ENCODE data around the gene NT5E. TPM values are rescaled to one million over a fixed set of nuclear protein-coding genes. Genes with fewer than 3 reads are reported as not detected.
"Not testable (repeated sequence)": the region's sequence is repeated elsewhere in the genome, so short reads cannot be mapped to it uniquely, and the experiment has no call there.

The NT5E gene
- polyA plus RNA-seq, 1 donor = 3.9 TPM

DNA sequence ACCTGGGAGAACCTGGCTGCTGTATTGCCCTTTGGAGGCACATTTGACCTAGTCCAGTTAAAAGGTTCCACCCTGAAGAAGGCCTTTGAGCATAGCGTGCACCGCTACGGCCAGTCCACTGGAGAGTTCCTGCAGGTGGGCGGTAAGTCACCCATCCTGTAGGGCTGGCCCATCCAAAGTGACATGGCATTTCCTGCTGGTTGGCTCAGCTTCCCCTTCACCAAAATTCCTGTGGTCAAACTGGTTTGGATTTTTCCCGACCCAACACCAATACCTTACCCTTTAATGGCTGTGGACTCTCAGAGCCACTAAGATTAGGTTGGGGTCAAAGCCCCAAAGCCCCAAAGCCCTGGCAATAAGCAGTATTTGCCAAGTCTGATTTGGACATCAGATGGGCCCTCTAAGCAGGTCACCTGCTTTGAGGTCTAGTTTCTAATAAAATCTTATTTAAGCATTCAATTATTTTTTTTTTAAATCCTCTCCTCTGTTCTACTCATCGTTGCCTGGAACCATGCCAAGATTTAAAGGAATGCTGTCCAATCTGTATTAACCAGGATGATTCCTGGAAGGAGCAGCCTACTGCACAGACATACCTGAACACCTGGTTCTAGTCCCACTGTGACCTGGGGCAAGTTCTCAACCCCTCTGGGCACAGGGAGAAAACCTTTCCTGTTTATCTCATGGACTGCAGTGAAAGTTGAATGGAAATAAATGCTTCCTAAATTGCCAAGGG, 40.8 kb downstream of the NT5E start:
- no peak for DNase-seq

DNA sequence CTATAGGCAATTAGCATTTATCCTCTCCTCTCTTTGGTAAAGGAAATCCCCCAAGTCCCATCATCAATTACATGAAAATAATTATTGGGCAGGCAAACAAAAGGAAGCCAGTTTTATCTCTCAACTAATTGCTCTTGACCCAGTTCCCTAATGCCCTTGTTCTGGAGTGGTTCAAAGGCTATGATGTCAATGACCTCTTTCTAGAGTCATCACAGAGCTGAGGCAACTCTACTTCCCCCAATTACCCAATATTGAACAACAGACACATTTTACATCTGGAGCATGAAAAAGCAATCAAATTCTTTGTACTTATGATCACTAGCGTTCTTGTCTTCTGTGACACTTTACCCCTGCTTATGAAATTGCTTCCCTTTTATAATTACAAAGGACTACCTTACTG, 43.5 kb downstream of the NT5E start:
- no peak for DNase-seq

DNA sequence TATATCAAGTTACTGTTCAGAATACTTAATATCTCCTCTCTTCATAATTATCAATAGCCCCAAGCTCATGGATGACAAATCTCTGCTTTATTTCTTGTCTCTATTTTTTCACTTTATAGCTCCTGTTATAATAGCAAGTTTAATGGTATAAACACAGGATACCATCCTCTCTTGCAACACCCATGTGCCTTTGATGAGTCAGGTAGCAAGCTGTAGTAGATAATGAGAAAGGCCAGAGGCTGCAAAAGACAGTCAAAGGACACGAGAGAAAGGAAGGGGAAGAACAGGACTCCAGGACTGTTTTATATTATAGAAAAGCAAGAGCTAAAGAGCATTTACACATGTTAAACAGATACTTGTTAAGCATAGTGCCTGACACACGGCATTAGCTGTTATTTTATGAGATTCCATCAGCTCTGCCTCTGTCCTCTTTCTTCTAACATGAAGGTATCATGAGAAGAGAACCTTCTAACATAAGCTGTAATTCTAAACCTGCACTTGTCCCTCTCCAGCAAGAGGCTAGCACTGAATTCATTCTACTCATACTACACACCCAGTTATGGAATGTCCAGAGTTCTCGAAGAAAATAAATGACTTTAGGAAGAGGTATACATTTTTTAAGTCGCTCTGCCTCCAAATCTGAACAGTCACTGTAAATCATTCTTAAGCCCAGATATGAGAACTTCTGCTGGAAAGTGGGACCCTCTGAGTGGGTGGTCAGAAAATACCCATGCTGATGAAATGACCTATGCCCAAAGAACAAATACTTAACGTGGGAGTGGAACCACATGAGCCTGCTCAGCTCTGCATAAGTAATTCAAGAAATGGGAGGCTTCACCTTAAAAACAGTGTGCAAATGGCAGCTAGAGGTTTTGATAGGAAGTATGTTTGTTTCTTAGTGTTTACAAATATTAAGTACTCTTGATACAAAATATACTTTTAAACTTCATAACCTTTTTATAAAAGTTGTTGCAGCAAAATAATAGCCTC, 45.0 kb downstream of the NT5E start:
- no peak for DNase-seq

DNA sequence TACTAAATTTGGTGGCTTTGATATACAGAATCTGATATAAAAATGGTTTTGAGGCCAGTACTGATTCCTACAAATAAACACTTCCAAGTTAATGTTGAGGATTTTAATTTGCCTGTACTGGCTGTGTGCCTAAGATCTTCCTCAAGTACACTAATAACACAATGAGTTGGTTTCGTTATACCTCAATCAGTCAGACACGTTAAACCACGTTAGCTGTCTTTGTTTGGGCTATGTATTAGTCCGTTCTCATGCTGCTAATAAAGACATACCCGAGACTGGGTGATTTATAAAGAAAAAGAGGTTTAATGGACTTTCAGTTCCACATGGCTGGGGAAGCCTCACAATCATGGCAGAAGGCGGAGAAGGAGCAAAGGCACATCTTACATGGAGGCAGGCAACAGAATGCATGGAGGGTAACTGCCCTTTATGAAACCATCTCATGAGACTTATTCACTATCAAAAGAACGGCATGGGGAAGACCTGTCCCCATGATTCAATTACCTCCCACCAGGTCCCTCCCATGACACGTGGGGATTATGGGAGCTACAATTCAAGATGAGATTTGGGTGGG, 46.2 kb downstream of the NT5E start:
- DNase-seq = no peak

DNA sequence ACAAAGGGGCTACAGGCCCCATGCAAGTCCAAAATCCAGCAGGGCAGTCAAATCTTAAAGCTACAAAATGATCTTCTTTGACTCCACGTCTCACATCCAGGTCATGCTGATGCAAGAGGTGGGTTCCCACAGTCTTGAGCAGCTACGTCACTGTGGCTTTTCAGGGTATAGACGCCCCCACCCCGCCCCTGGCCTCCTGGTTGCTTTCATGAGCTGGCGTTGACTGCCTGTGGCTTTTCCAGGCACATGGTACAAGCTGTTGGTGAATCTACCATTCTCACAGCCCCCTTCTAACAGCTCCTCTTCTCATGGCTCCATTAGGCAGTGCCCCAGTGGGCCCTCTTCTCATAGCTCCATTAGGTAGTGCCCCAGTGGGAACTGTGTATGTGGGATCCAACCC, 47.0 kb downstream of the NT5E start:
- no peak for DNase-seq

DNA sequence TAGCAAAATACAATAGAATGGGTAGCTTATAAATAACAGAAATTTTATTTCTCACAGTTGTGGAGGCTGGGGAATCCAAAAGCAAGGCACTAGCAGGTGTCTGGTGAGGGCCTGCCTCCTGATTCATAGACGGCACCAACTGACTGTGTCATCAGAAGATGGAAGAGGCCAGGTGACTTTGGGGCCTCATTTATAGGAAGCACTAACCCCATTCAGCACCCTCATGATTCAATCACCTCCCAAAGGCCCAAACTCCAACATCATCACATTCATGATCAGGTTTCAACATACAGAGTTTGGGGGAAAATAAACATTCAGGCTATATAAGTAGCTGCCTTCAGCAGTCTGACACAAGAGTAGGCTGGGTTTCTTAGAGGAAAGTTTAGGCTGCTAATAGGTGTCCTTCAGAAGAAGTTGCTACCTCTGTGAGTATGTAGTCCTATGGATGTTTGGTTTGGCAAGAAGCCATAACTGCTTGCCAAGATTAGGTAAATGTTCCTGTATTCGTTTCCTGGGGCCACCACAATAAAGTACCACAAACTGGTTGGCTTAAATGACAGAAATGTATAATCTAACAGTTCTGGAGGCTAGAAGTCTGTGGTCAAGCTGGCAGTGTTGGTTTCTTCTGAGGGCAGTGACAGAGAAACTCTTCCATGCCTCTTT, 48.8 kb downstream of the NT5E start:
- DNase-seq = no peak

DNA sequence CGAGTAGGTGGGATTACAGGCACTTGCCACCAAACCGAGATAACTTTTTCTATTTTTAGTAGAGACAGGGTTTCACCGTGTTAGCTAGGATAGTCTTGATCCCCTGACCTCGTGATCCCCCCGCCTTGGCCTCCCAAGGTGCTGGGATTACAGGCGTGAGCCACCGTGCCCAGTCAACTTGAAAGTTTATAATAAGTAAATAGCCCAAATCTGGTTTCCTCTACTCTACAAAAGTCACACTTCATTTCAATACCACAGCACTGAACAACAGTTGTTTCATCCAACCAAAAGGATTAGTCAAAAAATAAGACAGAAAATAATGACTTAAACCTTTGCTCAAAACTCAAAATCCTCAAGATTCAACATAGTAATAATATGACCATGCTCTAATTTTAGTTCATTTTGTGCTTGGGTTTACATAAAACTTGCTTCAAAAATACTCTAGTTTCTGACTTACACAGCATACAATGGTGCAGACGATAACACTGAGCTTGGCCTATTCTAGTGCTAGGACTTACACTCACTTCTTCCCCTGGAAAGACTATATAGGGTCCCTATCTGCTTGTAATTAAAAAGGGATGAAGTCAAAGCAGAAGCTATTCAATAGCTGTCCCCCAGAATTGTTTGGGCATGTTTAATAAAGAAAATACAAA, 56.7 kb downstream of the NT5E start:
- no peak for DNase-seq

DNA sequence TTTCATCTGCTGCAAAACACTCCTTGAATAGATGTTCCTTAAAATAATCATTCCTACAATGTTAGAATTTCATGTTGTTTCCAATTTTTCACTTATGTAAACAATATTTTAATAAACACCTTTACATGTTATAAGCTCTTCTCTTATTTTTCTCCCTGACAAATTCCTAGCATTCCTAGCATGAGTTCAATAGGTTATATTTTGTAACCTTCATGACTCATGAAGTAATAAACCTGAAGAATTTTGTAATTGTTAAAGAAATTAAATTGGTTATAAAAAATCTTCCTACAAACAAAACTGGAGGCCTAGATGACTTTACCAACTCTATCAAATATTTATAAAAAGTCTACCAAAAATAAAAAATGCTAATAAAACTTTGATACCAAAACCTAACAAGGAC, 66.3 kb downstream of the NT5E start:
- DNase-seq = no peak

DNA sequence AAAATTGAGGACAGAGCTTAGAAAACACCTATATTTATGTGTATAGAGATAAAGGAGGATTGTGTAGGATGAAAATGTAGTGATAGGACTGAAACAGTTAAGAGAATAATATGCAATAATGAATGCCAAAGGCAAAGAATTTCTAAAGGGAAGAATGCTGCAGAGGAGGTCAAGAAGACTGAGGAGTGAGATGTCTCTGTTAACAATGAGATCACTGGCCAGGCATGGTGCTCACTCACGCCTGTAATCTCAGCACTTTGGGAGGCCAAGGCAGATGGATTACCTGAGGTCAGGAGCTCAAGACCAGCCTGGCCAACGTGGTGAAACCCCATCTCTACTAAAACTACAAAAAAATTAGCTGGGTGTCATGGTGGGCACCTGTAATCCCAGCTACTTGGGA, 74.4 kb downstream of the NT5E start:
- DNase-seq = not testable (repeated sequence)

DNA sequence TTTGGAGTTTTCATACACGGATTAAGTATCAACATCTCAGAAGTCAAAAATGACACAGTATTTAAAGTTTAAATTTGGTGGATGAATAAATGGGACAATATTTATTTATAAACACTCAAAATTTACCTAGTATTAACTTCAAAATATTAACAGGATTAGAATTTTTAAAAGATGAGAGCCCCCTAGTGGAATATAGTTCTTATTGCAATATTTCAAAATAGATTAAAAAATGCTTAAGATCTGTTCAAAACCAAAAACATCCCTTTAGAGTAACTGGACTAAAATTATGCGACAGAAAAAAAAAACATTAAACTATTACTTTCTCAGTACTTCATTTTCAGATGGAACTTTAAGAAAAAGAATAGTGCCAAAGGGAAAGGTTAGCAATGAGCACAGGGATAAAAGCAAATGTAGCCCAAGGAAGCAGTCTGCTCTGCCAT, 87.2 kb downstream of the NT5E start:
- DNase-seq = no peak

DNA sequence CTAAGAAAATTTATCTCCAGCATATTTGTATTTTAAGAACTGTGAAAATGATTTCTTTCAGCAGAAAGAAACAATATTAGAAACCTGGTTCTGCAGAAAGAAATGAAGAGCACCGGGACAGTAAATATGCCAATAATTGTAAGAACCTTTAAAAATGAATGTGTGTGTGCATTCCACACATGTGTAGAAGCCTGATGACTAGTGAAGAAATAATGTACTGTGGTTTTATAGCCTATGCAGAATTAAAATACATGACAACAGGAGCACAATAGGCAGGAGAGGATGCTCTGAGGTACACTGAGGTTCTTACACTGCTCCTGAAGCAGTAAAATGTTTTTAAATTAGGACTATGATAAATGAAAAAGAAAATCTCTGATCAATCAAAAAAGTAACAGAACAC, 94.9 kb downstream of the NT5E start:
- no peak for DNase-seq

Other genes starting within 250 kb of the NT5E start
- 179 TPM for gene SNX14, start 143.8 kb downstream of the NT5E start, polyA plus RNA-seq (ENCODE audit: insufficient read length)
- 213 TPM for gene SYNCRIP, start 192.8 kb downstream of the NT5E start, polyA plus RNA-seq (ENCODE audit: insufficient read length)

Measured in left kidney (tissue), 2 donors.